ENCODE data around the gene TRIM24.

TRIM24 gene

DNA sequence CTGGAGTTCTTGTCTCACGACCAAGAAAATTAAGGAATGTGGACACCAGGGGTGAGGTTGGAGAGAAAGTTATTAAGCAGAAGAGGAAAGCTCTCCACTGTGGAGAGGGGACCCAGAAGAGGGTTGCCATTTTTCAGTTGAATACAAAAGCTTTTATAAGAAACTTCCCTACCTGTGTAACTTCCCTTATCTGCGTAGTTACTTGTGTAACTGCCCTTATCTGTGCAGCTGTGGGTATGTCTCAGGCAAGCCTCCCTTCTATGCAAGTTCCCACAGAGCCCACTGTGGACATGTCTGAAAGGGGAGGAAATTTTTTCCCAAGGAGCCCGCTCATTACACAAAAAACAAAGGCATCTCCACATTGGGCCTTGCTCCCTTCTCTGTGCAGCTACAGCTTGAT, 146.2 kb downstream of the TRIM24 start:
- DNase-seq = no peak
- no peaks in the 10 kb centered on the region for H3K36me3 ChIP-seq
- no peaks in the 10 kb centered on the region for H3K4me1 ChIP-seq

GRCh38 chr7:138607216-138608126, 147.4 kb downstream of the TRIM24 start:
- H3K27me3 ChIP-seq = no peaks in the 10 kb centered on the region
- no peak for DNase-seq
- TF ChIP-seq, protein P1, sequence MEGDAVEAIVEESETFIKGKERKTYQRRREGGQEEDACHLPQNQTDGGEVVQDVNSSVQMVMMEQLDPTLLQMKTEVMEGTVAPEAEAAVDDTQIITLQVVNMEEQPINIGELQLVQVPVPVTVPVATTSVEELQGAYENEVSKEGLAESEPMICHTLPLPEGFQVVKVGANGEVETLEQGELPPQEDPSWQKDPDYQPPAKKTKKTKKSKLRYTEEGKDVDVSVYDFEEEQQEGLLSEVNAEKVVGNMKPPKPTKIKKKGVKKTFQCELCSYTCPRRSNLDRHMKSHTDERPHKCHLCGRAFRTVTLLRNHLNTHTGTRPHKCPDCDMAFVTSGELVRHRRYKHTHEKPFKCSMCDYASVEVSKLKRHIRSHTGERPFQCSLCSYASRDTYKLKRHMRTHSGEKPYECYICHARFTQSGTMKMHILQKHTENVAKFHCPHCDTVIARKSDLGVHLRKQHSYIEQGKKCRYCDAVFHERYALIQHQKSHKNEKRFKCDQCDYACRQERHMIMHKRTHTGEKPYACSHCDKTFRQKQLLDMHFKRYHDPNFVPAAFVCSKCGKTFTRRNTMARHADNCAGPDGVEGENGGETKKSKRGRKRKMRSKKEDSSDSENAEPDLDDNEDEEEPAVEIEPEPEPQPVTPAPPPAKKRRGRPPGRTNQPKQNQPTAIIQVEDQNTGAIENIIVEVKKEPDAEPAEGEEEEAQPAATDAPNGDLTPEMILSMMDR (IDR thresholded peaks at IDR 0.05; ENCODE audit: low read depth, low read length) = no peak
- no peak overlapping the region for H3K4me3 ChIP-seq (ENCODE audit: low read depth, low read length)
- no peaks in the 10 kb centered on the region for H3K9me3 ChIP-seq
- H3K36me3 ChIP-seq = no peaks in the 10 kb centered on the region
- no peaks in the 10 kb centered on the region for H3K4me1 ChIP-seq

More for the DNA sequence above, 146.2 kb downstream of the TRIM24 start:
- no peak overlapping the region for H3K4me3 ChIP-seq (ENCODE audit: low read depth, low read length)
- TF ChIP-seq, protein P1 (IDR thresholded peaks at IDR 0.05; ENCODE audit: low read depth, low read length) = no peak
- no peaks in the 10 kb centered on the region for H3K9me3 ChIP-seq
- no peaks in the 10 kb centered on the region for H3K27me3 ChIP-seq

DNA sequence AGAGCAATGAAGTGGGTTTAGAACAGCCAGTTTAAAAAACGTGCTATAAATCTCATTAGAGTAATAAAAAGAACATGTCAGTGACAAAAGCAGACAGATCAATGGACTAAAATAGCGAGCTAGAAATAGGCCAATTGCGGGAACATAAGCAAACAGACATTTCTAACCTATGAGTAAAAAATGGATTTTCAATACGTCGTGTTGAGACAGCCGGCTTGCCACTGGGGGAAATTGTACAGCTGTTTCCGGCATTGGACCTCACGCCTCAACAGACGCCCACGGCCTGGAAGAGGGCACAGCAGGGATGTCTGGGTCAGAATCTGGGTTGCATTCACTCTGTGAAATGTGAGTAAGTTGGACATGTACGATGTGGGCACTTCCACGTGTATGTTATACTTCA, 148.2 kb downstream of the TRIM24 start:
- no peaks in the 10 kb centered on the region for H3K4me1 ChIP-seq
- no peaks in the 10 kb centered on the region for H3K36me3 ChIP-seq
- H3K27me3 ChIP-seq = no peaks in the 10 kb centered on the region
- no peak overlapping the region for H3K4me3 ChIP-seq (ENCODE audit: low read depth, low read length)
- DNase-seq = no peak
- TF ChIP-seq, protein P1 (IDR thresholded peaks at IDR 0.05; ENCODE audit: low read depth, low read length) = no peak
- H3K9me3 ChIP-seq = no peaks in the 10 kb centered on the region

- DNase-seq = no peak
- H3K27me3 ChIP-seq = no peaks in the 10 kb centered on the region
- TF ChIP-seq, protein P1 (IDR thresholded peaks at IDR 0.05; ENCODE audit: low read depth, low read length) = no peak
- no peaks in the 10 kb centered on the region for H3K36me3 ChIP-seq
- H3K4me3 ChIP-seq (ENCODE audit: low read depth, low read length) = no peak overlapping the region
- H3K9me3 ChIP-seq = no peaks in the 10 kb centered on the region
- no peaks in the 10 kb centered on the region for H3K4me1 ChIP-seq
These were observed 150.7 kb downstream of the TRIM24 start for GRCh38 chr7:138610671-138611170.

DNA sequence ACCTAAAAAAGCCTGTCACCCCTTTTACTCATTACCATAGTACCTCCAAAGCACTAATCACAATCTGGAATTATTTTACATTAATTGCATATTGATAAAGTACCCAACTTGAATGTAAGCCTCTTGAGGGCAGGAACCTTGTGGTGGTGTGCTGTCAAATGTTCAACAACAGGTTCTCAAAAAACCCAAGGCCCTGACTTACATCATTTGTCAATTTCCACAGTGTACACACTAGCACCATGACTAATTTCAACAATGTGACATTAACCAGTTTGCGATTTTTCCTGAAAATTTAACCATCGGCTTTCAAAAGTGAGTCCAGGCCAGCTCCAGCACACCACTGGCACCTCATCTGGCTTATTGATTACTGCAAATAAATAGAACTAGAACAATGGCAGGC, 153.6 kb downstream of the TRIM24 start:
- TF ChIP-seq, protein P1 (IDR thresholded peaks at IDR 0.05; ENCODE audit: low read depth, low read length) = no peak
- no peaks in the 10 kb centered on the region for H3K4me1 ChIP-seq
- H3K27me3 ChIP-seq = no peaks in the 10 kb centered on the region
- no peak overlapping the region for H3K4me3 ChIP-seq (ENCODE audit: low read depth, low read length)
- no peaks in the 10 kb centered on the region for H3K36me3 ChIP-seq
- no peaks in the 10 kb centered on the region for H3K9me3 ChIP-seq
- no peak for DNase-seq

DNA sequence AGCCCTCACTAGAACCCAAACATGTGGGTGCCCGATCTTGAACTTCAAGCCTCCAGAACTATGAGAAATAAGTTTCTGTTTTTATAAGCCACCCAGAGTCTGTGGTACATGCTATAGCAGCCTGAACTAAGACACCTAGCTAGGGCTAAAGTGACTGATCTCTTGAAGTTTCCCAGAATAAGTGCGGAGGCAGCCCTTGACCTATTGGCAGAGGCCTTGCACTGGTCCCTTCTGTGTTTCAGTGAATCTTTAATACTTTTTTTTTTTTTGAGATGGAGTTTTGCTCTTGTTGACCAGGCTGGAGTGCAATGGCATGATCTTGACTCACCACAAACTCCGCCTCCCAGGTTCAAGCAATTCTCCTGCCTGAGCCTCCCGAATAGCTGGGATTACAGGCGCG, 156.0 kb downstream of the TRIM24 start:
- Histone ChIP-seq H3K9me3 (no peaks in the 10 kb centered on the region), H3K4me3 (ENCODE audit: low read depth, low read length) (no peak overlapping the region), H3K27me3 (no peaks in the 10 kb centered on the region), H3K4me1 (no peaks in the 10 kb centered on the region), H3K36me3 (no peaks in the 10 kb centered on the region)
- no peak for DNase-seq
- TF ChIP-seq, protein P1 (IDR thresholded peaks at IDR 0.05; ENCODE audit: low read depth, low read length) = no peak

Measured in BE2C (cell line).